NCI-H2081 (cell line): ENCODE measurements around the gene RAPGEF1.
A peak's percentile ranks its signal among the peaks of the same experiment; 100 is the strongest.
"Not testable (repeated sequence)": the region's sequence is repeated elsewhere in the genome, so short reads cannot be mapped to it uniquely, and the experiment has no call there.

ENCODE experiments used
- DNase-seq, 2 experiments: peaks; one replicate each; lab custom pipeline; 2025; lab: John Stamatoyannopoulos, UW

Gene RAPGEF1

GRCh38 chr9:131670247-131671132, 69.4 kb downstream of the RAPGEF1 start:
- no peak for DNase-seq

- DNase-seq = no peak
Measured at GRCh38 chr9:131669269-131670157, 70.4 kb downstream of the RAPGEF1 start.

GRCh38 chr9:131668439-131669268, 71.2 kb downstream of the RAPGEF1 start:
- peak; percentile 56 to 59 for DNase-seq

GRCh38 chr9:131668057-131668438, 71.8 kb downstream of the RAPGEF1 start:
- DNase-seq = no peak

- no peak for DNase-seq
Measured at GRCh38 chr9:131667576-131667975, 72.3 kb downstream of the RAPGEF1 start.

GRCh38 chr9:131666774-131667173, 73.1 kb downstream of the RAPGEF1 start:
- DNase-seq = no peak

GRCh38 chr9:131666029-131666428, 73.8 kb downstream of the RAPGEF1 start:
- no peak for DNase-seq

GRCh38 chr9:131663288-131663687, 76.6 kb downstream of the RAPGEF1 start:
- no peak for DNase-seq

- not testable (repeated sequence) for DNase-seq
Measured at GRCh38 chr9:131662289-131662621, 77.6 kb downstream of the RAPGEF1 start.

- no peak for DNase-seq
Measured at GRCh38 chr9:131661568-131662288, 78.1 kb downstream of the RAPGEF1 start.

- DNase-seq = no peak
Measured at GRCh38 chr9:131660466-131661405, 79.1 kb downstream of the RAPGEF1 start.

- no peak for DNase-seq
Measured at GRCh38 chr9:131658377-131659129, 81.3 kb downstream of the RAPGEF1 start.

GRCh38 chr9:131657940-131658339, 81.9 kb downstream of the RAPGEF1 start:
- DNase-seq = no peak

GRCh38 chr9:131657456-131657855, 82.4 kb downstream of the RAPGEF1 start:
- DNase-seq = peak in 1 of 2 experiments; percentile 15

- no peak for DNase-seq
Measured at GRCh38 chr9:131657037-131657377, 82.9 kb downstream of the RAPGEF1 start.

GRCh38 chr9:131656356-131657036, 83.4 kb downstream of the RAPGEF1 start:
- no peak for DNase-seq

- not testable (repeated sequence) for DNase-seq
Measured at GRCh38 chr9:131654369-131654768, 85.5 kb downstream of the RAPGEF1 start.

GRCh38 chr9:131651599-131651998, 88.3 kb downstream of the RAPGEF1 start:
- DNase-seq = no peak

GRCh38 chr9:131651160-131651559, 88.7 kb downstream of the RAPGEF1 start:
- DNase-seq = no peak
